MM.1S (cell line): ENCODE measurements around the gene GPX4.

Experiments
- DNase-seq: peaks from one replicate; pipeline ENCODE4 v3.0.0-alpha.2; 2015
- H2AFZ ChIP-seq: fragments of 300-600 bp; sonication (generic); 2 replicates; pipeline ENCODE4 v1.6.0; 2016; ENCODE audit warnings: antibody characterized with exemption, low read length
- H3F3A ChIP-seq: fragments of 300-600 bp; sonication (generic); 2 replicates; pipeline ENCODE4 v1.6.1; 2016; ENCODE audit warnings: mild to moderate bottlenecking, antibody characterized with exemption, low read length, moderate library complexity, mixed read lengths; ENCODE audit not compliant: insufficient read depth
- H3K27ac ChIP-seq: fragments of 300-600 bp; sonication (generic); 2 replicates; pipeline ENCODE4 v1.5.1; 2016; ENCODE audit warnings: mild to moderate bottlenecking, low read length
- H3K27me3 ChIP-seq: fragments of 300-600 bp; sonication (generic); replicated peaks from 2 replicates; pipeline ENCODE4 v1.6.0; 2016; ENCODE audit warnings: low read length; ENCODE audit not compliant: insufficient read depth
- H3K36me3 ChIP-seq: fragments of 300-600 bp; sonication (generic); replicated peaks from 2 replicates; pipeline ENCODE4 v1.6.1; 2016; ENCODE audit warnings: mild to moderate bottlenecking, low read length, mixed read lengths; ENCODE audit not compliant: insufficient read depth
- H3K4me1 ChIP-seq: fragments of 300-600 bp; sonication (generic); 2 replicates; pipeline ENCODE4 v1.6.1; 2016; ENCODE audit warnings: low read length, mixed read lengths
- H3K4me2 ChIP-seq: fragments of 300-600 bp; sonication (generic); 2 replicates; pipeline ENCODE4 v1.6.0; 2016; ENCODE audit warnings: low read depth, low read length
- H3K4me3 ChIP-seq: fragments of 300-600 bp; sonication (generic); 2 replicates; pipeline ENCODE4 v1.5.1; 2016; ENCODE audit warnings: low read length, mixed read lengths
- H3K79me2 ChIP-seq: fragments of 300-600 bp; sonication (generic); 2 replicates; pipeline ENCODE4 v1.6.1; 2016; ENCODE audit warnings: mixed run types, low read length, mixed read lengths
- H3K9ac ChIP-seq: fragments of 300-600 bp; sonication (generic); 2 replicates; pipeline ENCODE4 v1.6.1; 2016; ENCODE audit warnings: low read length, mixed read lengths
- H3K9me2 ChIP-seq: fragments of 300-600 bp; sonication (generic); replicated peaks from 2 replicates; pipeline ENCODE4 v1.6.1; 2016; ENCODE audit warnings: mild to moderate bottlenecking, low read length, mixed read lengths; ENCODE audit not compliant: insufficient read depth
- H3K9me3 ChIP-seq: fragments of 300-600 bp; sonication (generic); replicated peaks from 2 replicates; pipeline ENCODE4 v1.6.1; 2016; ENCODE audit warnings: mild to moderate bottlenecking, low read length, mixed read lengths; ENCODE audit not compliant: insufficient read depth
- H4K20me1 ChIP-seq: fragments of 300-600 bp; sonication (generic); 2 replicates; pipeline ENCODE4 v1.6.1; 2016; ENCODE audit warnings: mild to moderate bottlenecking, low read length, moderate library complexity, mixed read lengths; ENCODE audit not compliant: insufficient read depth
- CTCF ChIP-seq: fragments of 300-600 bp; sonication (generic); IDR thresholded peaks from 2 replicates; pipeline ENCODE4 v1.5.1; 2016; ENCODE audit warnings: antibody characterized with exemption, low read length, mixed read lengths
- EZH2 ChIP-seq: fragments of 300-600 bp; sonication (generic); optimal IDR thresholded peaks from 2 replicates; pipeline ENCODE3; 2017; ENCODE audit warnings: low read depth, mild to moderate bottlenecking, antibody characterized with exemption, low read length, mixed read lengths
- EZH2phosphoT487 ChIP-seq: fragments of 300-600 bp; sonication (generic); IDR thresholded peaks from 2 replicates; pipeline ENCODE4 v1.6.1; 2018; ENCODE audit warnings: antibody characterized with exemption, low read length

The GPX4 gene

GRCh38 chr19:1089891-1090290 lies 13.9 kb upstream of the GPX4 start:
- Histone ChIP-seq H3K27ac (no peak overlapping the region), H2AFZ (no peak overlapping the region), H3K79me2 (peaks cover 49% of the 10 kb centered on the region), H3K9ac (no peak overlapping the region), H4K20me1 (peaks cover 11% of the 10 kb centered on the region; the same call in 1 of the 2 replicates), H3K27me3 (no peaks in the 10 kb centered on the region), H3K36me3 (peaks cover 14% of the 10 kb centered on the region; the same call in 1 of the 2 replicates), H3F3A (peaks cover 34% of the 10 kb centered on the region), H3K9me2 (no peaks in the 10 kb centered on the region), H3K9me3 (no peaks in the 10 kb centered on the region), H3K4me3 (no peak overlapping the region), H3K4me2 (no peak overlapping the region), H3K4me1 (peaks cover 14% of the 10 kb centered on the region)
- TF ChIP-seq EZH2phosphoT487 (no peak), CTCF (no peak), EZH2 (no peak)
- DNase-seq: no peak

GRCh38 chr19:1090731-1091543 lies 12.9 kb upstream of the GPX4 start:
- no peaks in the 10 kb centered on the region for H3K27me3 ChIP-seq
- H2AFZ ChIP-seq: no peak overlapping the region
- H3K9me2 ChIP-seq: no peaks in the 10 kb centered on the region
- H3F3A ChIP-seq: peaks cover 31% of the 10 kb centered on the region
- no peaks in the 10 kb centered on the region for H3K9me3 ChIP-seq
- H3K4me3 ChIP-seq: no peak overlapping the region
- no peak overlapping the region for H3K27ac ChIP-seq
- peaks cover 9% of the 10 kb centered on the region; the same call in 1 of the 2 replicates for H3K36me3 ChIP-seq
- H3K79me2 ChIP-seq: peaks cover 47% of the 10 kb centered on the region
- H4K20me1 ChIP-seq: peaks cover 11% of the 10 kb centered on the region; the same call in 1 of the 2 replicates
- DNase-seq: no peak
- TF ChIP-seq EZH2phosphoT487 (no peak), CTCF (no peak), EZH2 (no peak)
- no peak overlapping the region for H3K9ac ChIP-seq
- peaks cover 18% of the 10 kb centered on the region for H3K4me1 ChIP-seq
- no peak overlapping the region for H3K4me2 ChIP-seq

GRCh38 chr19:1091544-1092175 lies 12.1 kb upstream of the GPX4 start:
- Histone ChIP-seq H3K4me2 (no peak overlapping the region), H3K9me2 (no peaks in the 10 kb centered on the region), H3K27me3 (no peaks in the 10 kb centered on the region), H3K4me3 (no peak overlapping the region), H3K9me3 (no peaks in the 10 kb centered on the region), H3F3A (peaks cover 25% of the 10 kb centered on the region), H2AFZ (no peak overlapping the region), H3K27ac (no peak overlapping the region), H3K79me2 (peaks cover 40% of the 10 kb centered on the region), H3K36me3 (peaks cover 5% of the 10 kb centered on the region; the same call in 1 of the 2 replicates), H4K20me1 (peaks cover 11% of the 10 kb centered on the region; the same call in 1 of the 2 replicates), H3K4me1 (peaks cover 19% of the 10 kb centered on the region), H3K9ac (no peak overlapping the region)
- no peak for DNase-seq
- TF ChIP-seq EZH2phosphoT487: no peak
- no peak for TF ChIP-seq CTCF
- TF ChIP-seq EZH2: no peak
